IPS-18c (cell line): ENCODE results near the gene COMMD7.

Experiments
- H3K4me3 ChIP-seq: 2 replicates; pipeline ENCODE4 v1.7.0; 2013; ENCODE audit warnings: low read depth, mild to moderate bottlenecking, low read length, moderate library complexity; ENCODE audit not compliant: insufficient read depth
- H3K9me3 ChIP-seq: one replicate; pipeline ENCODE4 v1.6.1; 2013; ENCODE audit warnings: mild to moderate bottlenecking, low read length, moderate library complexity; ENCODE audit not compliant: control insufficient read depth, insufficient read depth

The COMMD7 gene

DNA sequence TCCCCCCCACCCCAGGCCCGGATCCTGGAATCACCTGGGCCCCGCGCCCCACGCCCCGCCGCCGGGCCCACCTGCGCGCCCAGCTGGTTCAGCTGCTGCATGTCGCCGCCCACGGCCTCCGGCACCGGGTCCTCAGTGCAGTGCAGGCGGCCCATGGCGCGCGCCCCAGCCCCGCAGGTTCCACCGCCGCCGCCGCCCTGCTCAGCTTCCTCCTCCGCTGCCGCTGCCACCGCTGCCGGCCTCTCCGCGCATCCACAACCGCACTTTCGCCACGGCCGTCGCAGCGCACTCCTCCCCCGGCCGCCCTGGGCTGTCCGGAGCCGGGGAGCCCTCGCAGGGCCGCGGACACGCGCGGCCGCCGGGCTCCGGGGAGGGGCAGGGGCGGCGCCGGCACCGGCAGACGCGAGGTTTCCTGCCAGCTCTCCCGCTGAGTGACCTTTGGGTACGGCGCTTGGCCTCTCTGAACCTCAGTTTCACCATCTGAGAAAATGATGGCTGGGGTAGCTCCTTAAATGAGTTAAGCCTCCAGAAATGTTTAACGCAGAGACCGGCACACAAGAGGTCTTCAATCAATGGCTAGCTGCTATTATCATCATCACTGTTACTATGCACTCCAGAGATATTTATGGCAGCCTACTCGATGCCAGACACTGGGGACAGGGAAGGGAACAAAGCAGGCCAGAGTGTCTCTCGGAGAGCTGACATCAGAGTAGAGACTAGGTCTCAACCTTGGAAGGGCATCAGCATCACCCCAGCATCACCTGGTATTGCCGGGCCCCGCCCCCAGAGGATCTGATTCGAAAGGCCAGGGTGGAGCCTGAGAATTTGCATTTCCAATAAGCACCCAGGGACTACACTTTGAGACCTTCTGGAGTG lies at the start of gene COMMD7:
Gene COMMD7 (minus strand): TSS at position 231 of the 876 bp plus-strand sequence. CDS start 76 bp downstream, at position 155.
- Histone ChIP-seq H3K9me3 (no peaks in the 10 kb centered on the region), H3K4me3 (peak within 1 kb of the TSS; percentile 91)

DNA sequence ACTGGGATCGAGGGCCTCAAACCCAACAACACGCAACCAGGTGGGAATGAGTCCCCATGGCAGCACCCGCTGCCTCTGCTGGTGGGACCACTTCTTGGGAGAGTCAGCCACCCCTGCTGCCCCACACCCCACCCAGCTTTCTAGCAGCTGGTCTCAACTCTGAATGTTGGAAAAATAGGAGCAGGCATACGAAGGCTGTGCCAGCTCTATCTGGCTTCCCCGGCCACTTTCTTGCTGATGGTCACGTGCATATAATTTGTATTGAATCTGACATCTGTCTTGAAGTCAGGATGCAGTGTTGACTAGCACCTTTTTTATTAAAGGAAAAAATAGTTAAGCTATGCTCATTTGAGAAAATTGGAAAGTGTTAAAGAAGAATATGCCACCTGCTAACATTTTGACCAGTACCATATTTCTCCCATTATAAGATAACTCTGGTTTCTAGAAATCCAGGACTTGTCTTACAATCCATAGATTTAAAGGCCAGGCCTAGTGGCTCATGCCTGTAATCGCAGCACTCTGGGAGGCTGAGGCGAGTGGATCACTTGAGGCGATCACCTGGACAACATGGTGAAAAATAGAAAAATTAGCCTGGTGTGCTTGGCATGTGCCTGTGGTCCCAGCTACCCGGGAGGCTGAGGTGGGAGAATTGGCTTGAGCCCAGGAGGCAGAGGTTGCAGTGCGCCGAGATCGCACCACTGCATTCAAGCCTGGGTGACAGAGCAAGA lies 49.6 kb upstream of the COMMD7 start:
- Histone ChIP-seq H3K9me3 (no peaks in the 10 kb centered on the region), H3K4me3 (no peak overlapping the region)

- H3K4me3 ChIP-seq, result no peak overlapping the region
Measured at GRCh38 chr20:32792316-32792715, 49.0 kb upstream of the COMMD7 start.

DNA sequence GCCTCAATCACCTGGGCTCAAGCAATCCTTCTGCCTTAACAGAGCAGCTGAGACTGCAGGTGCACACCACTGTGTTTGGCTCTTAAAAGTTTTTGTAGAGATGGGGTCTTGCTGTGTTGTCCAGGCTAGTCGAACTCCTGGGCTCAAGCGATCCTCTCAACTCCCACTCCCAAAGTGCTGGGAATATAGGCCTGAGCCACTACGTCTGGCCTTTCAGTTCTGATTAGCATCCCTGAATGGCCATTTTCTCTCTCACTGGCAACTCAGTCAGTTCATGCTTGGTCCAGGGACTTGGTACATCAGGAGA lies 47.4 kb upstream of the COMMD7 start:
- Histone ChIP-seq H3K9me3 (no peaks in the 10 kb centered on the region), H3K4me3 (no peak overlapping the region)

More at GRCh38 chr20:32792316-32792715, 49.0 kb upstream of the COMMD7 start:
- H3K9me3 ChIP-seq, result no peaks in the 10 kb centered on the region

- H3K4me3 ChIP-seq, result no peak overlapping the region
Measured at GRCh38 chr20:32789896-32790750, 46.9 kb upstream of the COMMD7 start.

GRCh38 chr20:32787168-32787567 lies 43.9 kb upstream of the COMMD7 start:
- Histone ChIP-seq H3K4me3 (no peak overlapping the region), H3K9me3 (no peaks in the 10 kb centered on the region)

More at GRCh38 chr20:32789896-32790750, 46.9 kb upstream of the COMMD7 start:
- H3K9me3 ChIP-seq, result no peaks in the 10 kb centered on the region

DNA sequence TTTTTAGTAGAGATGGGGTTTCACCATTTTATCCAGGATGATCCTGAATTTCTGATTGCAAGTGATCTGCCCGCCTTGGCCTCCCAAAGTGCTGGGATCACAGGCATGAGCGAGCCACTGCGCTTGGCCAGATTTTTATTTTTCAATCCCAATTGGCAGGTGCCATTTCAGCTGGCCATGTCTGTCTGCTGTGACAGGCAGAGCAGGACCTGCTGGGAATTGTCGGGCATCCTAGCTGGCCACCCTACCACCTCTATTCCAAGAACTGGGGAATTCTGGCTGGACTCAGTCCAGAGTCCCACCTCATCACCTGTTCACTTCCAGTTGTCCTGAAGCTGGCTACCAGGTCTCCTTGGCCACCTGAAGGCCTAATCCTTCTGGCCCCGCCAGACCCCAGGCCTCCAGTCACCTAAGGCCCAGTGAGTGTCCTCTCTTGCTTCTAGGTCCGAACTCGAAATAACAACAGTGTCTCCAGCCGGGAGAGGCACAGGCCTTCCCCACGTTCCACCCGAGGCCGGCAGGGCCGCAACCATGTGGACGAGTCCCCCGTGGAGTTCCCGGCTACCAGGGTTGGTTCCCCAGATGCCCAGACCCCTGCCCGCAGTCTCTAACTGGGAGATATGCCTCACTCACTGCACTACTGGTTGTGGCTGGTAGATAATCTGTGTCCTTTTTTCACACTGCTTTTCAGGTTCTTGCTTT lies 42.9 kb upstream of the COMMD7 start:
- Histone ChIP-seq H3K9me3 (no peaks in the 10 kb centered on the region), H3K4me3 (no peak overlapping the region)

- Histone ChIP-seq H3K4me3 (no peak overlapping the region), H3K9me3 (no peaks in the 10 kb centered on the region)
Measured at GRCh38 chr20:32784369-32785080, 41.3 kb upstream of the COMMD7 start.

DNA sequence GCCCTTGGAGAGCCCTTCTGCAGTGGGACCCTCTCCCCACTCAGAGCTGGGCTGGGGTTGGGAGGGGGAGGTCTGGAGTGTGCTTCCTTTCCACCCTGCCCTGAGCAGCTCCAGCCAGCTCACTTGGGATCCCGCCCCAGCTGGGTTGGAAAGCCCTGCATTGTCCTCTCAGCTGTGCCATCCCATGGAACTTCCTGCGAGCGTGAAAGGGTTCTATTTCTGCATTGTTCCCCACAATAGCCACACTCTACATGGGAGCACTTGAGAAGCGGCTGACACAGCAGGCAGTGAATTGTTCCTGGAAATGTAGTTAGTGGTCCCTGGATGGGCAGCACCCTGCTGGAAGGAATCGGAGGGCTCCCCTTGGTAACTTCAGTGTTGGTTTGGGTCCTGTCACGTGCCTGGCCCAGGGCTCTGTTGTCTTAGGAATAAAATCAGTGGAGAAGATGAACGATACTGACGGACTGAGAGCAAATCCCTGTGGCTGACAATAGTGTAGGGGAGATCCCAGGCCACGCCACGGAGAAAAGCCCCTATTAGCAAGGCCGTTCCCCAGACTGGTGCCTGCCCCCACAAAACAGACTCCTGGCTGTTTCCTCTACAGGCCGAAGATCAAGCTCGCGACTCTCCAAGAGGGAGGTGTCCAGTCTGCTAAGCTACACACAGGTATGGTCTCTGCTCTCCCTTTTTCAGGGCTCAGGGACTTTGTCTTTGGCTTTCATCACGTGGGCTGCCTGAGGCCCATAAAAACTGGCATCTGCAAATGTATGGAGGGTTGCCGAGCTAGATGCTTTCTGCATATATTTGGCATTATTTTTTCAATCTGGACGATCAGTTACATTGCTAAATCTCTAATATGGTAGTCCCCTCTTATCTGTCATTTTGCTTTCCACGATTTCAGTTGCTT lies 37.7 kb upstream of the COMMD7 start:
- Histone ChIP-seq H3K9me3 (no peaks in the 10 kb centered on the region), H3K4me3 (no peak overlapping the region)

GRCh38 chr20:32780278-32780677 lies 37.0 kb upstream of the COMMD7 start:
- Histone ChIP-seq H3K9me3 (no peaks in the 10 kb centered on the region), H3K4me3 (no peak overlapping the region)

GRCh38 chr20:32779500-32780211 lies 36.4 kb upstream of the COMMD7 start:
- no peak overlapping the region for H3K4me3 ChIP-seq
- H3K9me3 ChIP-seq, result no peaks in the 10 kb centered on the region

- Histone ChIP-seq H3K9me3 (no peaks in the 10 kb centered on the region), H3K4me3 (no peak overlapping the region)
Measured at GRCh38 chr20:32777177-32777956, 34.1 kb upstream of the COMMD7 start.

GRCh38 chr20:32775336-32775991 lies 32.2 kb upstream of the COMMD7 start:
- no peaks in the 10 kb centered on the region for H3K9me3 ChIP-seq

GRCh38 chr20:32773855-32774254 lies 30.6 kb upstream of the COMMD7 start:
- no peak overlapping the region for H3K4me3 ChIP-seq
- no peaks in the 10 kb centered on the region for H3K9me3 ChIP-seq

More at GRCh38 chr20:32775336-32775991, 32.2 kb upstream of the COMMD7 start:
- H3K4me3 ChIP-seq, result no peak overlapping the region
